Measurements from ENCODE around the gene DEXI. TPM values are rescaled to one million over a fixed set of nuclear protein-coding genes. Genes with fewer than 3 reads are reported as not detected.

DEXI gene
- total and polyA plus RNA-seq, 8 donors: 16.5 to 97.9 (median 30.6) TPM

- Histone ChIP-seq H3K27me3 (no peaks in the 10 kb centered on the region), H3K9me3 (no peaks in the 10 kb centered on the region), H3K4me1 (peaks cover 65 to 91% (median 83%) of the 10 kb centered on the region in 4 donors), H3K36me3 (peaks cover 6 to 16% (median 11%) of the 10 kb centered on the region in 4 donors), H3K4me3 (peak overlapping the region; percentile 21 to 83 (median 32)), H3K27ac (peak overlapping the region; percentile 38 to 75 (median 67))
- TF ChIP-seq CTCF (IDR thresholded peaks at IDR 0.05) (no peak), POLR2A (IDR thresholded peaks at IDR 0.05) (no peak), POLR2AphosphoS5 (IDR thresholded peaks at IDR 0.05) (no peak), EP300 (IDR thresholded peaks at IDR 0.05) (no peak)
- peak in 1 of 2 donors; percentile 71 for DNase-seq
- intact Hi-C loops (cut with DNase I; ENCODE audit: low total_unique reads): no loop called here
- WGBS, 5 donors: 19 to 27% (median 21%) methylated on average over 7 to 11 of the region's 11 CpGs
Observed at GRCh38 chr16:10937068-10937859, 5.0 kb downstream of the DEXI start.

GRCh38 chr16:10936272-10936984 is 5.8 kb downstream of the DEXI start:
- no peaks in the 10 kb centered on the region for H3K9me3 ChIP-seq
- peaks cover 6 to 25% (median 14%) of the 10 kb centered on the region in 4 donors for H3K36me3 ChIP-seq
- 56 to 63% (median 60%) methylated on average over 8 of the region's 8 CpGs for WGBS, 5 donors
- TF ChIP-seq POLR2AphosphoS5 (IDR thresholded peaks at IDR 0.05): no peak
- TF ChIP-seq EP300 (IDR thresholded peaks at IDR 0.05): no peak
- H3K27me3 ChIP-seq: no peaks in the 10 kb centered on the region
- peak overlapping the region in 3 of 5 donors; percentile 38 to 75 (median 67) for H3K27ac ChIP-seq
- no peak for DNase-seq
- H3K4me1 ChIP-seq: peaks cover 63 to 92% (median 82%) of the 10 kb centered on the region in 4 donors
- intact Hi-C loops (cut with DNase I; ENCODE audit: low total_unique reads): no loop called here
- H3K4me3 ChIP-seq: no peak overlapping the region

- no peaks in the 10 kb centered on the region for H3K27me3 ChIP-seq
- 31 to 47% (median 37%) methylated on average over 7 of the region's 7 CpGs for WGBS, 5 donors
- H3K4me3 ChIP-seq: no peak overlapping the region
- intact Hi-C loops (cut with DNase I; ENCODE audit: low total_unique reads): no loop called here
- peaks cover 53 to 92% (median 73%) of the 10 kb centered on the region in 4 donors for H3K4me1 ChIP-seq
- no peaks in the 10 kb centered on the region for H3K9me3 ChIP-seq
- DNase-seq: no peak
- no peak overlapping the region for H3K27ac ChIP-seq
- H3K36me3 ChIP-seq: peaks cover 6 to 35% (median 24%) of the 10 kb centered on the region in 4 donors
- TF ChIP-seq POLR2A (IDR thresholded peaks at IDR 0.05): no peak
- TF ChIP-seq POLR2AphosphoS5 (IDR thresholded peaks at IDR 0.05): no peak
- no peak for TF ChIP-seq CTCF (IDR thresholded peaks at IDR 0.05)
- no peak for TF ChIP-seq EP300 (IDR thresholded peaks at IDR 0.05)
Observed at GRCh38 chr16:10935226-10935915, 6.9 kb downstream of the DEXI start.

- Histone ChIP-seq H3K4me3 (no peak overlapping the region), H3K27me3 (no peaks in the 10 kb centered on the region), H3K9me3 (no peaks in the 10 kb centered on the region), H3K36me3 (peaks cover 6 to 39% (median 27%) of the 10 kb centered on the region in 4 donors), H3K4me1 (peaks cover 51 to 92% (median 68%) of the 10 kb centered on the region in 4 donors), H3K27ac (no peak overlapping the region)
- TF ChIP-seq CTCF (IDR thresholded peaks at IDR 0.05) (no peak), POLR2A (IDR thresholded peaks at IDR 0.05) (no peak), POLR2AphosphoS5 (IDR thresholded peaks at IDR 0.05) (no peak), EP300 (IDR thresholded peaks at IDR 0.05) (no peak)
- DNase-seq: no peak
- intact Hi-C loops (cut with DNase I; ENCODE audit: low total_unique reads): no loop called here
- 88 to 97% (median 95%) methylated on average over 8 to 13 of the region's 13 CpGs for WGBS, 5 donors
Observed at GRCh38 chr16:10934325-10935107, 7.8 kb downstream of the DEXI start.
